ENCODE results near the gene ANGEL2. TPM values are rescaled to one million over a fixed set of nuclear protein-coding genes. Genes with fewer than 3 reads are reported as not detected.

The ANGEL2 gene
- total RNA-seq, result 10 to 100 TPM; 16.9 to 21.6 TPM

GRCh38 chr1:213015099-213016050, at the start of gene ANGEL2:
Gene ANGEL2 (minus strand): TSS chr1:213015867. CDS start chr1:213015671, 196 bp downstream.
- no peaks in the 10 kb centered on the region for H3K27me3 ChIP-seq
- H3K27ac ChIP-seq, result peak within 1 kb of the TSS; percentile 90 to 93
- H3K4me1 ChIP-seq, result peaks cover 0 to 19% of the 10 kb centered on the region in 2 donors
- peak; percentile 97 for DNase-seq (ENCODE audit: low spot score)
- peaks cover 7% of the 10 kb centered on the region for H3K36me3 ChIP-seq
- peak within 1 kb of the TSS; percentile 66 to 79 for H3K4me3 ChIP-seq
- H3K9me3 ChIP-seq, result no peaks in the 10 kb centered on the region
- TF ChIP-seq CTCF (IDR thresholded peaks at IDR 0.05), result no peak

- Histone ChIP-seq H3K4me1 (no peaks in the 10 kb centered on the region), H3K27me3 (no peaks in the 10 kb centered on the region), H3K4me3 (no peak overlapping the region), H3K9me3 (no peaks in the 10 kb centered on the region), H3K27ac (no peak overlapping the region), H3K36me3 (no peaks in the 10 kb centered on the region)
- no peak for DNase-seq (ENCODE audit: low spot score)
- no peak for TF ChIP-seq CTCF (IDR thresholded peaks at IDR 0.05)
These were observed 45.6 kb upstream of the ANGEL2 start for GRCh38 chr1:213061263-213061662.

- H3K4me3 ChIP-seq, result no peak overlapping the region
- no peaks in the 10 kb centered on the region for H3K4me1 ChIP-seq
- no peaks in the 10 kb centered on the region for H3K27me3 ChIP-seq
- H3K9me3 ChIP-seq, result no peaks in the 10 kb centered on the region
- H3K27ac ChIP-seq, result no peak overlapping the region
- no peaks in the 10 kb centered on the region for H3K36me3 ChIP-seq
- DNase-seq (ENCODE audit: low spot score), result no peak
- TF ChIP-seq CTCF (IDR thresholded peaks at IDR 0.05), result no peak
These were observed 45.2 kb upstream of the ANGEL2 start for GRCh38 chr1:213060836-213061235.

GRCh38 chr1:213057264-213058059, 41.8 kb upstream of the ANGEL2 start:
- DNase-seq (ENCODE audit: low spot score), result no peak
- H3K9me3 ChIP-seq, result no peaks in the 10 kb centered on the region
- no peaks in the 10 kb centered on the region for H3K36me3 ChIP-seq
- no peaks in the 10 kb centered on the region for H3K27me3 ChIP-seq
- TF ChIP-seq CTCF (IDR thresholded peaks at IDR 0.05), result no peak
- no peak overlapping the region for H3K27ac ChIP-seq
- no peak overlapping the region for H3K4me3 ChIP-seq
- peaks cover 0 to 5% of the 10 kb centered on the region in 2 donors for H3K4me1 ChIP-seq

- TF ChIP-seq CTCF (IDR thresholded peaks at IDR 0.05), result no peak
- DNase-seq (ENCODE audit: low spot score), result no peak
- Histone ChIP-seq H3K27ac (no peak overlapping the region), H3K4me3 (no peak overlapping the region), H3K36me3 (no peaks in the 10 kb centered on the region), H3K4me1 (peaks cover 0 to 15% of the 10 kb centered on the region in 2 donors), H3K9me3 (no peaks in the 10 kb centered on the region), H3K27me3 (no peaks in the 10 kb centered on the region)
These were observed 40.1 kb upstream of the ANGEL2 start for GRCh38 chr1:213055767-213056166.
